ENCODE measurements around the gene BTNL8.

GRCh38 chr5:180976518-180976917, 77.6 kb downstream of the BTNL8 start:
- TF ChIP-seq CTCF (IDR thresholded peaks at IDR 0.05; ENCODE audit: extremely low read depth in 1 of 2, insufficient read depth in 1 of 2, low read depth in 1 of 2, low read length in 2 of 2) = no peak
- TF ChIP-seq EZH2 (IDR thresholded peaks at IDR 0.05; ENCODE audit: borderline replicate concordance, low read depth, low read length, severe bottlenecking) = no peak
- TF ChIP-seq POLR2AphosphoS5 (IDR thresholded peaks at IDR 0.05; ENCODE audit: insufficient read depth, low read depth, low read length) = no peak
- no peak for TF ChIP-seq POLR2A (IDR thresholded peaks at IDR 0.05; ENCODE audit: low read depth, low read length)
- TF ChIP-seq MAX (IDR thresholded peaks at IDR 0.05; ENCODE audit: insufficient read depth, insufficient read length) = no peak
- no peak for TF ChIP-seq MYC (IDR thresholded peaks at IDR 0.05; ENCODE audit: low read depth, low read length)
- TF ChIP-seq JUN (IDR thresholded peaks at IDR 0.05; ENCODE audit: borderline replicate concordance, insufficient read depth, insufficient read length, low read depth) = no peak
- TF ChIP-seq GATA2 (IDR thresholded peaks at IDR 0.05; ENCODE audit: insufficient read depth, insufficient read length, low read depth, low read length) = no peak
